ENCODE results near the gene ZNF609.
"Not testable (repeated sequence)": the region's sequence is repeated elsewhere in the genome, so short reads cannot be mapped to it uniquely, and the experiment has no call there.

ZNF609 gene

GRCh38 chr15:64639744-64640143 is 179.4 kb downstream of the ZNF609 start:
- 92% methylated on average over 4 of the region's 4 CpGs for WGBS
- H3K9me3 ChIP-seq (ENCODE audit: insufficient read depth, low read depth, low read length); H3K36me3 ChIP-seq (ENCODE audit: insufficient read depth, low read length): not testable (repeated sequence)

GRCh38 chr15:64640146-64640871 is 179.9 kb downstream of the ZNF609 start:
- WGBS = 98% methylated on average over 5 of the region's 5 CpGs
- Histone ChIP-seq H3K27ac (ENCODE audit: low read depth, low read length) (no peak overlapping the region), H3K27me3 (ENCODE audit: insufficient read depth, low read length) (no peaks in the 10 kb centered on the region), H3K4me3 (ENCODE audit: low read length) (no peak overlapping the region), H3K9me3 (ENCODE audit: insufficient read depth, low read depth, low read length) (peaks cover 7% of the 10 kb centered on the region; the same call in 1 of the 2 replicates), H3K36me3 (ENCODE audit: insufficient read depth, low read length) (peaks cover 5% of the 10 kb centered on the region), H3K4me1 (ENCODE audit: insufficient read depth, low read length) (peaks cover 19% of the 10 kb centered on the region), H3K9ac (ENCODE audit: low read depth, low read length) (no peak overlapping the region)

More at GRCh38 chr15:64639744-64640143, 179.4 kb downstream of the ZNF609 start:
- H3K4me1 ChIP-seq (ENCODE audit: insufficient read depth, low read length) = peaks cover 25% of the 10 kb centered on the region
- not testable (repeated sequence) for H3K27ac ChIP-seq (ENCODE audit: low read depth, low read length); H3K27me3 ChIP-seq (ENCODE audit: insufficient read depth, low read length); H3K9ac ChIP-seq (ENCODE audit: low read depth, low read length); H3K4me3 ChIP-seq (ENCODE audit: low read length)

- Histone ChIP-seq H3K9me3 (ENCODE audit: insufficient read depth, low read depth, low read length) (no peaks in the 10 kb centered on the region), H3K4me1 (ENCODE audit: insufficient read depth, low read length) (peaks cover 5% of the 10 kb centered on the region; the same call in 1 of the 2 replicates), H3K9ac (ENCODE audit: low read depth, low read length) (no peak overlapping the region), H3K36me3 (ENCODE audit: insufficient read depth, low read length) (no peaks in the 10 kb centered on the region; the same call in 1 of the 2 replicates), H3K27ac (ENCODE audit: low read depth, low read length) (no peak overlapping the region), H3K27me3 (ENCODE audit: insufficient read depth, low read length) (no peaks in the 10 kb centered on the region), H3K4me3 (ENCODE audit: low read length) (no peak overlapping the region)
- WGBS = 96% methylated on average over 3 of the region's 3 CpGs
These were observed 182.5 kb downstream of the ZNF609 start for GRCh38 chr15:64642875-64643274.

- Histone ChIP-seq H3K4me3 (ENCODE audit: low read length) (no peak overlapping the region), H3K9me3 (ENCODE audit: insufficient read depth, low read depth, low read length) (no peaks in the 10 kb centered on the region), H3K9ac (ENCODE audit: low read depth, low read length) (no peak overlapping the region), H3K27me3 (ENCODE audit: insufficient read depth, low read length) (no peaks in the 10 kb centered on the region), H3K36me3 (ENCODE audit: insufficient read depth, low read length) (no peaks in the 10 kb centered on the region; the same call in 1 of the 2 replicates), H3K4me1 (ENCODE audit: insufficient read depth, low read length) (peaks cover 5% of the 10 kb centered on the region; the same call in 1 of the 2 replicates), H3K27ac (ENCODE audit: low read depth, low read length) (no peak overlapping the region)
- 83% methylated on average over 1 of the region's 1 CpG for WGBS
These were observed 183.3 kb downstream of the ZNF609 start for GRCh38 chr15:64643685-64644084.

- H3K27ac ChIP-seq (ENCODE audit: low read depth, low read length); H3K9me3 ChIP-seq (ENCODE audit: insufficient read depth, low read depth, low read length); H3K4me3 ChIP-seq (ENCODE audit: low read length); H3K4me1 ChIP-seq (ENCODE audit: insufficient read depth, low read length); H3K36me3 ChIP-seq (ENCODE audit: insufficient read depth, low read length); H3K27me3 ChIP-seq (ENCODE audit: insufficient read depth, low read length); H3K9ac ChIP-seq (ENCODE audit: low read depth, low read length): not testable (repeated sequence)
These were observed 184.4 kb downstream of the ZNF609 start for GRCh38 chr15:64644811-64645210.

GRCh38 chr15:64645995-64646394 is 185.6 kb downstream of the ZNF609 start:
- Histone ChIP-seq H3K36me3 (ENCODE audit: insufficient read depth, low read length) (no peaks in the 10 kb centered on the region; the same call in 1 of the 2 replicates), H3K27ac (ENCODE audit: low read depth, low read length) (no peak overlapping the region), H3K4me1 (ENCODE audit: insufficient read depth, low read length) (peaks cover 7% of the 10 kb centered on the region), H3K9me3 (ENCODE audit: insufficient read depth, low read depth, low read length) (no peaks in the 10 kb centered on the region), H3K4me3 (ENCODE audit: low read length) (no peak overlapping the region), H3K9ac (ENCODE audit: low read depth, low read length) (no peak overlapping the region), H3K27me3 (ENCODE audit: insufficient read depth, low read length) (no peaks in the 10 kb centered on the region)
- WGBS = 95% methylated on average over 1 of the region's 1 CpG

- H3K4me1 ChIP-seq (ENCODE audit: insufficient read depth, low read length) = peaks cover 17% of the 10 kb centered on the region
- no peaks in the 10 kb centered on the region for H3K9me3 ChIP-seq (ENCODE audit: insufficient read depth, low read depth, low read length)
- no peak overlapping the region for H3K27ac ChIP-seq (ENCODE audit: low read depth, low read length)
- no peaks in the 10 kb centered on the region for H3K27me3 ChIP-seq (ENCODE audit: insufficient read depth, low read length)
- WGBS = no CpG with 5 or more reads among the region's 1 CpG
- no peak overlapping the region for H3K4me3 ChIP-seq (ENCODE audit: low read length)
- H3K36me3 ChIP-seq (ENCODE audit: insufficient read depth, low read length) = no peaks in the 10 kb centered on the region; the same call in 1 of the 2 replicates
- no peak overlapping the region for H3K9ac ChIP-seq (ENCODE audit: low read depth, low read length)
These were observed 187.0 kb downstream of the ZNF609 start for GRCh38 chr15:64647367-64647766.

- no CpG with 5 or more reads among the region's 1 CpG for WGBS
- Histone ChIP-seq H3K9ac (ENCODE audit: low read depth, low read length) (no peak overlapping the region), H3K9me3 (ENCODE audit: insufficient read depth, low read depth, low read length) (no peaks in the 10 kb centered on the region), H3K4me1 (ENCODE audit: insufficient read depth, low read length) (peaks cover 17% of the 10 kb centered on the region), H3K27ac (ENCODE audit: low read depth, low read length) (no peak overlapping the region), H3K36me3 (ENCODE audit: insufficient read depth, low read length) (no peaks in the 10 kb centered on the region), H3K4me3 (ENCODE audit: low read length) (no peak overlapping the region), H3K27me3 (ENCODE audit: insufficient read depth, low read length) (no peaks in the 10 kb centered on the region)
These were observed 190.2 kb downstream of the ZNF609 start for GRCh38 chr15:64650552-64650951.

- no peaks in the 10 kb centered on the region for H3K27me3 ChIP-seq (ENCODE audit: insufficient read depth, low read length)
- no peak overlapping the region for H3K4me3 ChIP-seq (ENCODE audit: low read length)
- no peaks in the 10 kb centered on the region for H3K9me3 ChIP-seq (ENCODE audit: insufficient read depth, low read depth, low read length)
- no peak overlapping the region for H3K9ac ChIP-seq (ENCODE audit: low read depth, low read length)
- H3K4me1 ChIP-seq (ENCODE audit: insufficient read depth, low read length) = peaks cover 17% of the 10 kb centered on the region
- no peaks in the 10 kb centered on the region for H3K36me3 ChIP-seq (ENCODE audit: insufficient read depth, low read length)
- 64% methylated on average over 3 of the region's 4 CpGs for WGBS
- peak overlapping the region; percentile 7; the same call in 1 of the 2 replicates for H3K27ac ChIP-seq (ENCODE audit: low read depth, low read length)
These were observed 191.3 kb downstream of the ZNF609 start for GRCh38 chr15:64651601-64652191.

- no peaks in the 10 kb centered on the region for H3K27me3 ChIP-seq (ENCODE audit: insufficient read depth, low read length)
- no peaks in the 10 kb centered on the region for H3K36me3 ChIP-seq (ENCODE audit: insufficient read depth, low read length)
- H3K27ac ChIP-seq (ENCODE audit: low read depth, low read length) = no peak overlapping the region
- H3K9ac ChIP-seq (ENCODE audit: low read depth, low read length) = no peak overlapping the region
- peaks cover 17% of the 10 kb centered on the region for H3K4me1 ChIP-seq (ENCODE audit: insufficient read depth, low read length)
- no peaks in the 10 kb centered on the region for H3K9me3 ChIP-seq (ENCODE audit: insufficient read depth, low read depth, low read length)
- H3K4me3 ChIP-seq (ENCODE audit: low read length) = no peak overlapping the region
- 90% methylated on average over 2 of the region's 3 CpGs for WGBS
These were observed 193.4 kb downstream of the ZNF609 start for GRCh38 chr15:64653757-64654156.

- 90% methylated on average over 2 of the region's 2 CpGs for WGBS
- no peaks in the 10 kb centered on the region for H3K27me3 ChIP-seq (ENCODE audit: insufficient read depth, low read length)
- H3K9me3 ChIP-seq (ENCODE audit: insufficient read depth, low read depth, low read length) = no peaks in the 10 kb centered on the region
- H3K36me3 ChIP-seq (ENCODE audit: insufficient read depth, low read length) = no peaks in the 10 kb centered on the region
- no peak overlapping the region for H3K9ac ChIP-seq (ENCODE audit: low read depth, low read length)
- H3K4me3 ChIP-seq (ENCODE audit: low read length) = no peak overlapping the region
- peaks cover 5% of the 10 kb centered on the region for H3K4me1 ChIP-seq (ENCODE audit: insufficient read depth, low read length)
- no peak overlapping the region for H3K27ac ChIP-seq (ENCODE audit: low read depth, low read length)
These were observed 196.1 kb downstream of the ZNF609 start for GRCh38 chr15:64656508-64656907.
